ENCODE results near the gene SST. TPM values are rescaled to one million over a fixed set of nuclear protein-coding genes. Genes with fewer than 3 reads are reported as not detected.

Gene SST
- total and polyA plus RNA-seq, 10 of the 15 experiments (the other 5 are each of a cell fraction or from before 2014, with no cell fraction given) = 0.35 to 0.38 TPM; not detected in 8

DNA sequence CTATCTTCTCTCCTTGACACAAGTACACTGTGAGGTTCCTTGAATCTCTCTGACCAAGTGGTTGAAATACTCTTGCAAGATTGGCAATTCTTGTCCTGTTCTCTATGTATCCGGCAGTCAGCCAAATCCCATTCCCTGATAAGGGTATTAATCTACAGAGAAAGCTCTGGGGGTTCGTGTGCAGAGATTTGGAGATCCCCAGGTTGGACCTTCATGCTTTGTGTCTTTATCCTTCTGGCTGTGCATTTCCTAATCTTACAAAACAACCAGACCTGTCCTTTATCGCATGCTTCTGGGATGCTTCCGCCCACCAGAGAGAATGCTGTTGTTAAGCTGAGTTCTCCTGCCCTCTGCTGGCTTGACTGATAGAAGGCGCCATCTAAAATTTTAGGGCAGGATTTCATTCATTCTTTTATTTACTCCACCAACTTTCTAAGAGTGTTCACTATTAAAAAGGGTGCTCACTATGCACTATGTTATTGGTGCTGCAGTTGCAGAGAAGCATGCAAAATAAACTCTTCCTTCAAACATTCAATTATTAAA lies 8.6 kb upstream of the SST start:
- Histone ChIP-seq H3K4me2 (ENCODE audit: control insufficient read depth, insufficient read depth) (no peak overlapping the region), H4K20me1 (ENCODE audit: control insufficient read depth, insufficient read depth) (no peaks in the 10 kb centered on the region; the same call in 1 of the 2 replicates), H3K27me3 (replicated peaks in 1 of 2; ENCODE audit: control insufficient read depth in 2 of 2, insufficient read depth in 2 of 2, low read length in 1 of 2) (no peaks in the 10 kb centered on the region; a peak in 1 of 4 replicates), H3K36me3 (ENCODE audit: control insufficient read depth in 2 of 2, insufficient read depth in 2 of 2, low read length in 1 of 2) (no peaks in the 10 kb centered on the region), H3K4me1 (ENCODE audit: control insufficient read depth, insufficient read depth, low read length) (no peaks in the 10 kb centered on the region), H3K79me2 (ENCODE audit: control insufficient read depth, insufficient read depth, low read length) (no peaks in the 10 kb centered on the region), H3K9ac (ENCODE audit: control insufficient read depth, insufficient read depth, low read length) (no peak overlapping the region), H2AFZ (ENCODE audit: control insufficient read depth, low read depth, low read length) (no peak overlapping the region), H3K9me3 (replicated peaks; ENCODE audit: control insufficient read depth, insufficient read depth, low read length) (no peaks in the 10 kb centered on the region), H3K27ac (ENCODE audit: control insufficient read depth, insufficient read depth) (no peak overlapping the region), H3K4me3 (no peak overlapping the region)
- ChIA-PET CTCF (interaction anchor here (0.7 to 20.7 kb wide), 36 partner anchors 9 to 1363 kb away, joined by 3 to 519 read pairs (median 6); partner anchors contain the start of genes RTP4 and SST), RAD21 (ENCODE audit: unreplicated experiment) (interaction anchor here (0.7 to 7.9 kb wide), 16 partner anchors 7 to 464 kb away, joined by 3 to 219 read pairs (median 4); no protein-coding TSS in a partner anchor), SMC1A (ENCODE audit: uncharacterized antibody, unreplicated experiment) (interaction anchor here (0.6 to 10.6 kb wide), 19 partner anchors 8 to 459 kb away, joined by 3 to 231 read pairs (median 6); partner anchors contain the start of genes RTP4 and SST), POLR2A (interaction anchor here (1.1 kb wide), 1 partner anchor 63 kb away, joined by 3 read pairs; no protein-coding TSS in a partner anchor)
- TF ChIP-seq SMC3 (IDR thresholded peaks at IDR 0.05; ENCODE audit: borderline replicate concordance, low read length) (peak; percentile 66), SIN3A (IDR thresholded peaks at IDR 0.05; ENCODE audit: low read depth, low read length) (no peak), RAD21 (IDR thresholded peaks at IDR 0.05; ENCODE audit: insufficient read depth, low read depth, low read length) (peak; percentile 74), YY1 (IDR thresholded peaks at IDR 0.05; ENCODE audit: low read depth, low read length) (peak; percentile 56; the same call in 1 of the 2 replicates), ZNF274 (IDR thresholded peaks at IDR 0.05; ENCODE audit: insufficient read depth, insufficient read length) (no peak), BRCA1 (IDR thresholded peaks at IDR 0.05; ENCODE audit: low read depth, low read length) (no peak), CTCF (IDR thresholded peaks at IDR 0.05 in 2 of 3, conservative IDR thresholded peaks at IDR 0.05 in 1 of 3; ENCODE audit: control insufficient read depth in 2 of 3, extremely low read depth in 1 of 3, insufficient read depth in 1 of 3, low read depth in 3 of 3, low read length in 3 of 3) (peak; percentile 46 to 57 (median 55); a peak in 5 of 6 replicates), HDAC6 (IDR thresholded peaks at IDR 0.05; ENCODE audit: unreplicated experiment) (no peak), GABPA (IDR thresholded peaks at IDR 0.05; ENCODE audit: low read depth) (no peak)
- FAIRE-seq (no peak), ATAC-seq (peak; percentile 74), DNase-seq (ENCODE audit: low read depth, low spot score) (no peak)
- WGBS (ENCODE audit: insufficient coverage, insufficient replicate concordance, low lambda C conversion rate, missing lambda C conversion rate) = 12% methylated on average over 5 of the region's 5 CpGs
- intact Hi-C loops (cut with micrococcal nuclease; ENCODE audit: unreplicated experiment) = loop anchor here (1.0 kb wide), 3 partner anchors 62 to 458 kb away; no protein-coding TSS in a partner anchor
- no TSS peak for BruUV-seq (replicated peaks)
- in situ Hi-C loops (cut with MboI) = no loop called here

Data from GM12878 (cell line).